HFFc6 (cell line): ENCODE measurements around the gene AP3D1. TPM values are rescaled to one million over a fixed set of nuclear protein-coding genes. Genes with fewer than 3 reads are reported as not detected.

ENCODE experiments used
- DNase-seq: peaks from one replicate; pipeline ENCODE4 v3.0.0-alpha.2; 2018
- H3K27ac Mint-ChIP-seq: 2 replicates; pipeline ENCODE4 v1.8.0; 2020; ENCODE audit warnings: mild to moderate bottlenecking, mixed read lengths
- H3K27me3 Mint-ChIP-seq: 2 replicates; pipeline ENCODE4 v1.8.0; 2021; ENCODE audit warnings: mild to moderate bottlenecking, moderate library complexity, mixed read lengths; ENCODE audit not compliant: insufficient read depth
- H3K36me3 Mint-ChIP-seq: 2 replicates; pipeline ENCODE4 v1.8.0; 2021; ENCODE audit warnings: low read depth, mixed read lengths
- H3K4me1 Mint-ChIP-seq: 2 replicates; pipeline ENCODE4 v1.8.0; 2020; ENCODE audit warnings: low read depth, mixed read lengths
- H3K4me3 Mint-ChIP-seq: 2 replicates; pipeline ENCODE4 v1.8.0; 2020; ENCODE audit warnings: mild to moderate bottlenecking, moderate library complexity, mixed read lengths
- H3K9me3 Mint-ChIP-seq: 2 replicates; pipeline ENCODE4 v1.8.0; 2020; ENCODE audit warnings: mild to moderate bottlenecking, mixed read lengths
- CTCF ChIP-seq: fragments of 200-600 bp; sonication (generic); IDR thresholded peaks from 2 replicates; pipeline ENCODE4 v1.5.0; 2021; ENCODE audit warnings: antibody characterized with exemption, mild to moderate bottlenecking
- total RNA-seq, 6 experiments: library from RNA; stranded (reverse); fragmentation: NEBNext Ultra II Directional; extraction: Animal tissue kit (Norgen Biotek cat#: 25700); gene quantifications; 2 replicates in 1 of 6; 3 replicates in 5 of 6; pipeline ENCODE4 v1.2.3, GENCODE V29; 2021

The AP3D1 gene
- total RNA-seq, 6 experiments from 2014 or later: 139 to 169 (median 151) TPM

GRCh38 chr19:2099937-2100718 is 51.2 kb downstream of the AP3D1 start:
- Mint-ChIP-seq H3K9me3 (no peaks in the 10 kb centered on the region), H3K4me3 (no peak overlapping the region), H3K27me3 (peaks cover 8% of the 10 kb centered on the region), H3K36me3 (peaks cover 28% of the 10 kb centered on the region), H3K4me1 (peaks cover 5% of the 10 kb centered on the region; the same call in 1 of the 2 replicates), H3K27ac (no peak overlapping the region)
- DNase-seq: no peak
- no peak for TF ChIP-seq CTCF

GRCh38 chr19:2099054-2099501 is 52.3 kb downstream of the AP3D1 start:
- Mint-ChIP-seq H3K27ac (no peak overlapping the region), H3K4me3 (no peak overlapping the region), H3K9me3 (no peaks in the 10 kb centered on the region), H3K27me3 (peaks cover 8% of the 10 kb centered on the region), H3K4me1 (peaks cover 12% of the 10 kb centered on the region), H3K36me3 (peaks cover 24% of the 10 kb centered on the region)
- DNase-seq: no peak
- no peak for TF ChIP-seq CTCF

GRCh38 chr19:2097886-2098327 is 53.5 kb downstream of the AP3D1 start:
- DNase-seq: no peak
- peaks cover 14% of the 10 kb centered on the region for H3K4me1 Mint-ChIP-seq
- peaks cover 19% of the 10 kb centered on the region for H3K36me3 Mint-ChIP-seq
- H3K27me3 Mint-ChIP-seq: peaks cover 8% of the 10 kb centered on the region; the same call in 1 of the 2 replicates
- H3K9me3 Mint-ChIP-seq: no peaks in the 10 kb centered on the region
- no peak for TF ChIP-seq CTCF
- H3K27ac Mint-ChIP-seq: no peak overlapping the region
- no peak overlapping the region for H3K4me3 Mint-ChIP-seq

- TF ChIP-seq CTCF: 0 out of 2 replicates have a peak, but pooled peaks have one; percentile 24
- no peak for DNase-seq
- H3K4me1 Mint-ChIP-seq: peaks cover 14% of the 10 kb centered on the region
- no peaks in the 10 kb centered on the region for H3K9me3 Mint-ChIP-seq
- H3K36me3 Mint-ChIP-seq: peaks cover 19% of the 10 kb centered on the region
- peak overlapping the region; percentile 68; the same call in 1 of the 2 replicates for H3K27ac Mint-ChIP-seq
- peak overlapping the region; percentile 85 for H3K4me3 Mint-ChIP-seq
- H3K27me3 Mint-ChIP-seq: peaks cover 8% of the 10 kb centered on the region; the same call in 1 of the 2 replicates
Observed at GRCh38 chr19:2097203-2097885, 54.0 kb downstream of the AP3D1 start.

GRCh38 chr19:2096480-2097202 is 54.7 kb downstream of the AP3D1 start, which contains the start of gene IZUMO4:
Gene IZUMO4 (plus strand): TSS chr19:2096915. CDS start chr19:2096946, 31 bp downstream.
- peak; percentile 94 for DNase-seq
- peaks cover 15% of the 10 kb centered on the region for H3K36me3 Mint-ChIP-seq
- peak within 1 kb of the TSS; percentile 88 for H3K27ac Mint-ChIP-seq
- H3K9me3 Mint-ChIP-seq: no peaks in the 10 kb centered on the region
- peak within 1 kb of the TSS; percentile 97 for H3K4me3 Mint-ChIP-seq
- H3K27me3 Mint-ChIP-seq: peaks cover 8% of the 10 kb centered on the region; the same call in 1 of the 2 replicates
- peaks cover 14% of the 10 kb centered on the region for H3K4me1 Mint-ChIP-seq
- TF ChIP-seq CTCF: peak; percentile 63
